Fibroblast of skin of scalp (primary cell): ENCODE measurements around the gene PCSK5.
A peak's percentile ranks its signal among the peaks of the same experiment; 100 is the strongest.

Experiments
- DNase-seq: peaks from one replicate; pipeline ENCODE4 v3.0.0-alpha.2; 2013

The PCSK5 gene

DNA sequence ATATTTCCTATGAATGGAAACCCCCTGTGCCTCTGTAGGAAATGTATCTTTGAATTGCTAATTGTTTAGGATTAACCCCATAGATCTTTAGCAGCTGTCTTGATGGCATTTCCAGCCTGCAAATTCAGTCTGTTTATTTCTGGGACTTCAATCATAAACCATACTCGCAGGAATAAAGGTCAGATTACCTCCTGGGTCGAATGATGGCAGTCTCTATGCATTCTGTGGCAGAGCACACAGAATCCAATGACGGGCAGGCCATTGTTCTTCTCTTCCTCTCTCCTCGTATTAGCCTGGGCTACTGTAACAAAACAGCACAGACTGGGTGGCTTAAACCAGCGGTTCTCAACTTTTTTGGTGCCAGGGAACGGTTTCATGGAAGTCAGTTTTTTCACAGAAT lies 199.9 kb downstream of the PCSK5 start:
- DNase-seq: no peak

DNA sequence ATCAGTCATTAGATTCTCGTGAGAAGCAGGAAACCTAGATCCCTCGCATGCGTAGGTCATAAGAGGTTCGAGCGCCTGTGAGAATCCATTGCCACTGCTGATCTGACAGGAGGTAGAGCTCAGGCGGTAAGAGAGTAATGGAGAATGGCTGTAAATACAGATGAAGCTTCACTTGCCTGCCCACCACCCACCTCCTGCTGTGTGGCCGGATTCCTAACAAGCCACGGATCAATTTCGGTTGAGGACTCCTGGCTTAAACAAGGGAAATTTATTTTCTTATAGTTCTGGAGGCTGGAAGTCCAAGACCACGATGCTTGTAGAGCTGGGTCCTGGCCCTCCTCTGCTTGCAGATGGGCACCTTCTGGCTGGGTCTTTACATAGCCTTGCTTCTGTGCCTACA lies 200.4 kb downstream of the PCSK5 start:
- DNase-seq: no peak

DNA sequence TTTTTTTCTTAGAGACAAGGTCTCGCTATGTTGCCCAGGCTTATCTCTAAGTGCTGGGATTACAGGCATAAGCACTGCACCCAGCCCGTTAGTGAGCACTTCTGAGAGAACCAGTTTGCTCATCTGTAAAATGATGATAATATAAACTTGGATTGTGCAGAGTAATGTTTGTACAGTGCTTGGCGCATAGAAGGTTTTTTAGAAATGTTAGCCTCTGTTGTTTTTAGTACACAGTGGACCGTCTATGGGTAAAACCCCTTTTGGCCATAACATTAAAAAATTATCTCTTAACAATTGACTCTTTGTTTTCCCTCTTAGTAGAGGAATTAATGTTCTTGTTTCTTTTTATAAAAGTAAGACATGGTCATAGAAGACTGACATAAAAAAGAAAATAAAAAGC lies 202.1 kb downstream of the PCSK5 start:
- no peak for DNase-seq

DNA sequence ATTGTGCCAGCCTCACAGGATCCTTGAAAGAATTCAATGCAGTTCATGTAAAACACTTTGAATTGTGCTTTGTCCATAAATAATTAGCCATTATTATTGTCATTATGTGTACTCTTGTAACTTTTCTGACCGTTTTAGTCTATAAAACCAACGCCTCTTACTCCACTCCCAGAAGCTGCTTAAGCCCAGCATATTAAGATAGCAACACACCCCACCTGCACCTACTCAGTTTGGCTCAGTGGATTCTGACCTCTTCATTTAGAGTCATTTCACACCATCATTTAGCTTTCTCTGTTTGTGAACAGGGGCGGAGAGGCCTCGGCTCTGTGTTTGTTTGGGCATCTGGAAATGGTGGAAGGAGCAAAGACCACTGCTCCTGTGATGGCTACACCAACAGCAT lies 205.1 kb downstream of the PCSK5 start:
- DNase-seq: no peak

DNA sequence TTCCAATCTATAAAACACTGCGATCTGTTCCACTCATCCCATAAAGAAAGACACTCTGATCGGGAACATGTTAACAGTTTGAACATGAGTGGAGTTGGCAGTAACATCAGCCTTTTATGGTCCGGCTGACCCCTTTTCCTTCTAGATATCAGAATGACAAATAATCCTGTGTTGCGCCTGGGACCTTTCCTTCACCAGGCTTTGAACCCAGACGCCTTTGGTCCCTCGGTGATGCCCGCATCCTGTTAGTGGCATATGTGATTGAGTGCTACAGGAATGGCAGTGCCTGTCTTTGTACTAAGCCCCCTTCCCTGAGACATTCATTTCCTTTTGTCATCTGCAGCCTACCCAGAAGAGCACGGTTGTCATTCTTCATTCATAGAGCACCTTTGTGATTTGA lies 209.0 kb downstream of the PCSK5 start:
- no peak for DNase-seq

DNA sequence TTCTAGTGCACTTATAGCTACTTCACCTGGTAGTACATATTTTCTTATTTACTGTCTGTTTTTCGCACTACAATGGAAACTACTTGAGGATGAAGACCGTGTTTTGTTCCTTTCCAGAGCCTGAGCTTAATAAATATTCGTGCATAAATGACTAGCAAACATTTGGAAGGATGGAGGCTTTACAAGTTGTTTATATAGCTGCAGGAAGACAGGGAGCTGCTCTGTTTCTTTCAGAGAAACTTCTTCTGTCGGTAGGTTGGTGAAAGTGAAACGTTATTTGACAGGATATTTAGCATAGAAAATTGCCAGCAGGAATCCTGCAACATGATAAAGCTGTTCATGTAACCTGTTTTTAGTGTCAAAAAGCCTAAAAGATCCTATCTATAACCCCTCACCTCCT lies 210.6 kb downstream of the PCSK5 start:
- DNase-seq: no peak

DNA sequence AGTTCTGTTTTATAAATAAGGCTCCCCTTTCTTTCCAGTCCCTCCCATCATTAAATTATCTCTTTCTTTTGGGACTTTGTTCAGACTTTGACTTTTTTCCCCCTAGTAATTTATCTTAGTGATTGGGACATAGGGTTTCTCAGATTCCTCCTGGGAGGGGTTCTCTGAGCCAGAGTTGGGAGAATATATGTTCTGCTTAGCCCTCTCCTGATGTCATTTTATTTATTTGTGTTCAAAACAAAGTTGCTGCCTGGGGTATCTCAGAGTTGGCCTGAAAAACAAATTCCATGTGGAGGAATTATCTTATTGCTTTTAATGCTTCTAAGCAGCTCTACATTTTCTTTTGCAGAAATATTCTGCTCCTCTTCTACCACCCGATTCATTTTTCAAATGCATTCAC lies 211.0 kb downstream of the PCSK5 start:
- no peak for DNase-seq

DNA sequence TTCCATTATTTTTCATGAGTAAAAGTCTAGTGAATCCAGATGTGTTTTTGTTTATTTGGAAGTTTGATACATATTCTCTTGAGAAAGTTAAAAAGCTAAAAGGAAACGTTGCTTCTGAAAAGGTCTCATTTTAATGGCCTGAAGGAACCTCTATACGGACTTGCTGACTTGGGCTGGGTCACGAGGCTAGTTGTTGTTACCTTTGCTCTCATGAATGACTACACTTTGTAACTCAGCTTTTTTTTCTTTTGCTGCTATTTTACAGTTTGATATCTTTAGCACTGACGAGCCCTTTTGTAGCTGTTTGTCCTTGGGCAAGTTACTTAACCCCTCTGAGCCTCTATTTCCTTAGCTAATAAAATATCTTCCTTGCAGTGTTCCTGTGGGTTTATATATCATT lies 211.5 kb downstream of the PCSK5 start:
- DNase-seq: no peak

DNA sequence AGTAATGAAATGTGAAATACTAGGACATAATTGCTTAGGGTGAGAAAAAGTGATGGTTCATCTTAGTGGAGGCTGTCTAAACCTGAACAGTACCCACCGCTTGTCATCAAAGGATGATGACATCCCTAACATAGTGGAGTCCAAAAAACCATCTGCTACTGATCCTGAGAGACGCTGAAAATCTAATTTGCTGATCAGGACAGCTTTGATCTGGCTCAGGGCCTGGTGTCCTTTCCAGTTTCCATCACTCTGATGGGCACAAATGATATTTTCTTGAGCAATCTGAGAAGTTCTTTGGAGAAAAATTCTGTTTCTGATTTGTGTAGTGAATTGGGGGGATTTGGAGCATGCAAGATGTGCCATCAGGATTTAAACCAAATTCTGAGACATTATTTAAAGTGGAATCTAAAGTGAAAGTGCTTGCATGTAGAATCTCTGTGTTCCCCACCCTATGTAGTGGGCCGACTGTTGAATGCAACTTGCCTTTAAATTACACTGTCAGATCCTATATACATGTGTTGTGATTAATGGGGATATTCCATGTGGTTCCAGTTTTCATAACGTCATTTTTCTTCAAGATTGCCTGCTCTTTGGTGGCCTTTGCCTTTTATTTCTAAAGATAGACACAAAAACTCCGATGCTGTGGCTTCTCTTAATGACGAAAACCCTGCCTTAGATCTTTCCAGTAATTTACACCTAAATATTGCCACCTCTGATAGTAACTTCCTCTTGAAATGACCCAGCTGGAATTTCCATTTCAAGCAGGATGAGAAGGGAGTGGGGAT lies 213.2 kb downstream of the PCSK5 start:
- no peak for DNase-seq

DNA sequence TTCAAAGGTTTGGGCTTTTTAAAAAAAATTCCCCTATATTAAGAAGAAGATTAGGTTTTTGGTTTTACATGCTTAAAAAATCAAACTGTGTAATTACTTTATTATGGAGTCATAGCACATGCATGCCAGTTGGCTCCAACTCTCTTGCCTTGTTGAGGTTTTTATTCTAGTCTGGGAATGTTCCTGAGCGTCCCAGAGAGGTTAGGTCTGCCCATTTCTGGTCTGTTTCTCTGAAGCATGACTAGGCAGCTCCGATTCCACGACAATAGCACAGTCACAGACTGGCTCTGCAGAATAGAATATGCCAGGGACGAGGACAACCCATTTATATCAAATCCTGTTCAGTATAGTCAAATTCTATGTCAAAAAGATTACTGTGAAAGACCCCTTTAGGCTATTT lies 217.0 kb downstream of the PCSK5 start:
- DNase-seq: peak; percentile 49

DNA sequence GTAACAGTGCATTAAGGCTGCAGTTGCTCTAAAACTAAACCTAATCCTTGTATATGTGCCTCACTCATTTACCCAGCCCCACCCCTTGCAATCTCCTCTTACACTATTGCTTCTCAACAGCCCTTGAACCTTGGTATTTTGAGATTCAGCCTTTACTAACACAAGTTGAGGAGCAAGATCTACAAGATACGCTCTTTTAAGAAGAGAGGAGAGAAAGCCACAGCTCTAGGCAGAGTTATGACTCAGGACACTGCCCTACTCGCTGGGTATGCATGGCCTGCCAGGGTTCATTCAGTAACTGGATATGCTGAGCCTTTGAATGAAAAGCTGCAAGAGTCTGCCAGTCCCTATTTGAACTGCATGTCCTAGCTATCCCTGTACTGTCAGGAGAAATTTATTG lies 219.5 kb downstream of the PCSK5 start:
- DNase-seq: no peak

DNA sequence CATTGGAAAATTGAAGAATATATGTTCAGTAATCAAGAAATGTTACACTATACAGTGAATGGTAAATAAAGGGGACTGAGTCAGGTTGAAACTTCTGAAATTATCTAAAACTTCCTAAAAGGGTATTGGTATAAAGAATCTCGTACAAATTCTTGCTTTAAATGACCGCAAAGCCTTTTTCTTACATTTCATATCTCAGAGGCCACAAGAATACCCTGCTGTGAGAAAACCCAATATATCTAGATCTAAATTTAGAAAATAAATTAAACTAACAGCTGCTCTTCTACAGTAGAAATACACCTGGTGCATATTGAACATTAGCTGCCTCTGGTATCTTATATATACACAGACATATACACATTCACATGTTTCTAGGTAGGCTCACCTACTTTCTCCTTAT lies 221.7 kb downstream of the PCSK5 start:
- no peak for DNase-seq

DNA sequence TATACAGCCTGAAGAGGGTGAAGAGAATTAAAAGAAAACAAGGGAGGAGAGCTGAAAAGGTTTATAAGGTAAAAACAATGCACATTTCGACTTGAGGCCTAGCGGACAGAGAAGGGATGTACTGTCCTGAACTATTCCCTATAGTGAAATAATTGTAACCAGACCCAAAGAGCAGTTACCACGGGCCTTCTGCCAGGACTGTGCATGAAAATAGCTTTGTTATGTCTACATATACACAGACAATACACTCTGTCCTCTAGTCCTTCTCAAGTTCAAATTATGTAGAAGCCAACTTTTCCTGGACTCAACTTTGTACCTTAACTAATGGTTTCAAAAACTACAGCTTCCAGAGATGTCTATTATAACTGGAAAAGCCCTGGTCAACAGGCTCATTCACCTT lies 223.7 kb downstream of the PCSK5 start:
- DNase-seq: peak; percentile 72

DNA sequence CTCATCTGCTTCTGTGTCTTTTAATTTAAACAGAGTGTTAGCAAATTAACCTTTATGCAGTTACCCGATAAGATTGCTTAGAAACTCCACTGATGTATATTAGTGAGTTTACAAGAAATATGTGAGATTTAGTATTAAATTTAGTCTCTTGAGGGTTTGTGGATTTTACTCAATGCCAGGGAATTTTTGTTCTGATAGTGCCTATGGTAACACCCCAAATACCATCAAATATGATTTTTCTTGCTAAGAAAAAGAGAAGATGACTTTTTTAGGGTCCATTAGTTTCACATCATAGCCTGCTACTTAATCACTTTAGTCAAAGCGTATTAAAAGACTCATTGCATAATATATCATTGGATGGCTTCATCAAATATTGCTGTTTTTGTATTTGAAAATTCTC lies 224.9 kb downstream of the PCSK5 start:
- peak; percentile 21 for DNase-seq

DNA sequence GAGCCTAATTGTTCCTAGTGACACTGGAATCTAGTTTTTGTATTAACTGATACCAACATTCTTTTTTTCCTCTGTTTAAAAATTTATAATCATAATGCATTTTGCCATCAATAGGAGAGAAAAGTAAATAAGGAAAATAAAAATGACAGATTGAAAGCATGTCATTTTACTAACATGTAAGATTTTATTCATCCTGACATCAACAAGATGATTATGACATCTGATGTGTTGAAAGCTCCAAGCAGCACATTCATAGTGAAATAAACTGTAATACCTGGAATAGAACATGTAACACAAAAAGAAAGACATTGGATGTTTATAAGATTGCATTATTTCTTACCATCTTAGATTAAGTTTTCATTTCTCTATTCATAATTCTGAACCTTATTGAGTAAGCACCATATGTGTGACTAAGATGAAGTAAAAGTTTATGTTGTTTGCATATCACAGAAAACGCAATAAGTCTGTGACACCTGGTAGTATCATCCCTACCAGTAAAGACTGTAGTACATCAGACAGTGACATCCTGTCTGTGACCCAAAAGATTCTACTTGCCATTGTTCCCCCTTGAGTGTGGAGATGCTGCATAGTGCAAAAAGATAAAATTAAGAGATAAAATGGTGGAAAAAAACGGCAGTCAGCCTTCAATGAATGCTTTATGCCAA lies 225.6 kb downstream of the PCSK5 start:
- no peak for DNase-seq

DNA sequence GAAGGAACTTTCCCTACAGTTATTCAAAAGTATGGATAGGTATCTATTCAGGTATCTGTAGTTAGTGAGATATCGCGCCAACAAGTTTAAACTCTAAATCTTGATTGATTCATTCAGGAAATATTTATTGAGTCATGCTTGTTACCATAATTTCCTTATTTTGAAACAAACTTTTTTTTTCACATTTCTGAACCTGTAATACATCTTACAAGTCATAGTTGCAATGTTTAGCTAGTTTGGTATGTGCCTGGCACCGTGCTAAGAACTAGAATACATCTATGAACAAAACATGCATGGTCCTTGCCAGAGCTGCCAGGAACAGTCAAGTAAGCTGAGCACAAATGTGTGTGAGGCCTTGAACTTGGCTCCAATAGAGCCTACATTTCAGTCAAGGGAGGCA lies 226.4 kb downstream of the PCSK5 start:
- DNase-seq: no peak

DNA sequence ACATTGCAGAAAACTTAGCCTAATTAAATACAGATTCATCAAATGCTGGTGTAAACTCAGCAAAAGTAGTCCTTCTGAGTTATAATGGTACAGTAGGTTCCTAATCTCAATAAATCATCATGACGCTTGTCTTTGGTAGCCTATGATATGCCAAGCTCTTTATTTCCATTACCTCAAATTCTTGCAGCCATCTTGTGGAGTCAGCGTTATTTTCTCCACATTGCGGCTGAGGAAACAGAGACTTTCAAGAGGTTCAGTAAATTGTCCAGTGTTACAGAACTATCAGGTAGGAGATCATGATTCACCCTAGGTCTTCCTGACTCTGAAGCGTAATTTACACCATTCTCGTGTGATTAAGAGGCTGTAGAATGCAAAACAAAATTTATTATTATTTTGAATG lies 237.2 kb downstream of the PCSK5 start:
- DNase-seq: no peak

DNA sequence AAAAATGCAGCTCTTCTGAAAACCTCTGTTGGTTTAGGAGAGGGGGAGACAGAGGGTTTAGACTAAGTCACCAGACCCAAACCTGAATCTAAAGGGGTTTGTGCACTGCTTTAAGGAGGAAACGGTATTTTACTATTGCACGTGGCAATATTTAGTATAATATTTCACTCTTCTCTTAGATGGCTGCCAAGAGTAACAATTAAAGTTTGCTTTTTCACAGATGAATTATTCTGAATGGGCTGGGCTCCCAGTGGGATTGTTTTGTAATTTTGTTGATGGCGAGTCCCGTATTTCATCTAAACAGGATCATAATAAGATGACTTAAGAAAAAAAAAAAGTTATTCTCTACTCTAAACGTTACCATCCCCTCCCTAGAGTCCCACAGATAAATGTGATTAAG lies 245.4 kb downstream of the PCSK5 start:
- no peak for DNase-seq

DNA sequence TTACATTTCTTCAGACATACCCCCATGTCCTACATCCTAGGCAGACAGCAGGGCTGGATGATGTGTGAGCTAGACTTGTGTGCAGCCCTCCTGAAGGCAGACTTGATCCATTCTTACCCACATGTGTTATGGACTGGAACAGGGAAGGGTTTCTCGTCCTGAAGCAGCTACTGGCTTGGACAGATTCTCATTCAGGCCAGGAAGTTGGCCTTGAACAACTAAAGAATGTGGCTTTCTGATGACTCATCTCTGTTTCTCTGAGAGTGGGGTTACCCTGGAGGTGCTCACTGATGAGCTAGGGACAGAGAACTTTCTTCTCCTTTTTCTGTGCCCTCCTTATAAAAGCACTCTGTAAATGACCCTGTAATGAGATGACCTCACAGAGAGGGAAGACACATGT lies 246.5 kb downstream of the PCSK5 start:
- peak; percentile 73 for DNase-seq

DNA sequence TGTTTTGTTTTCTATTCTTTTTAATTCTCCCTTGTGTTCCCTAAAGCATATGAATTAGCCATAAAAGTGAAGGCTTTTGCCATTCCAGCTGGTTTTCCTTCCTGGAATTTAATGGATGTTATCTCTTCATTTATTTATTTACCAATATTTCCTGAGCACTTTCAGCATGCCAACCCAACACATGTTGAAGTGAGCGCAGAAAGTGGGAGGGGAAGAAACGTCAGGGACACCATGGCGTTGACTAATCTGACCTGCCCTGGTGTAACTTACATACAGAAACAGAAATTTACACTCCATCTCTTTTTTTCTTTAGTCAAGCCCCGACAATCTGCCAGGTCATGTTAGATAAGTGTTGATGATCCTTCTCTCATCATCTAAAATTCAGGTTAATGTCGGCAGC lies 247.5 kb downstream of the PCSK5 start:
- DNase-seq: no peak

DNA sequence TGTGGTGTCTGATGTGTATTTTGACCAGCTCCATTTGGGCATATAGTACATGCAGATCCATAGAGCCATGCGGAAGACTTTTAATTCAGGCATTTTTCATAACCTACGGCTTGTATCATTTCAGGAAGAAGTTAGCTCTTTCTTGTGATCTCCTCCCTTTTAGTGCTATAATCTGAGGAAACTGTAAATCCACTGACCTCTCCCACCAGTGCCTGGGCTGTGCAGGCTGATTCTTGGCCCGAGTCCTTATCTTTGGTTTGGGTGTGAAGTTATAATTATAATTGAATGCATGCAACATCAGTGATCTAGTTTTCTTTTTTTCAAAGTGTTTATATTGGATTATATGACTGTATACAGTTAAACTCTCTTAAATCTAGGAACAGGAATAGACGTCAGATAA lies 247.9 kb downstream of the PCSK5 start:
- no peak for DNase-seq

DNA sequence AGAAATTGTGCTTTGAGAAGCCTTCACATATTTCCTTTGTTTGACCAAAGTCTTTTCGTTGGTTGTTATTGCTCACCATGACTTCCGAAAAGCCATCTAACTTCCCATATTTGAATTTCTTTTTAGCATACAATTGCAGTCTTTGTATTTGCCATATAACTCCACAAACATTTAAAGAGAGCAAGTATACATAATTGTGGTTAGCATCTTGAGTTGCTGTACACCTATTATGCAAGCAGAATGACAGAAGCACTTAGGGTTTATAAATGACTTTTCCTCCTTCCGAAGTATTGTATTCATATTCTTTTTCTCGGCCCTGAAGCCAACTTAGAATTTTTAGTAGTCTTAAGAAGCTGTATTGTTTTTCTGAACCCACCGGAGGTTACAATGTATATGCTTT lies 253.4 kb downstream of the PCSK5 start:
- DNase-seq: no peak

DNA sequence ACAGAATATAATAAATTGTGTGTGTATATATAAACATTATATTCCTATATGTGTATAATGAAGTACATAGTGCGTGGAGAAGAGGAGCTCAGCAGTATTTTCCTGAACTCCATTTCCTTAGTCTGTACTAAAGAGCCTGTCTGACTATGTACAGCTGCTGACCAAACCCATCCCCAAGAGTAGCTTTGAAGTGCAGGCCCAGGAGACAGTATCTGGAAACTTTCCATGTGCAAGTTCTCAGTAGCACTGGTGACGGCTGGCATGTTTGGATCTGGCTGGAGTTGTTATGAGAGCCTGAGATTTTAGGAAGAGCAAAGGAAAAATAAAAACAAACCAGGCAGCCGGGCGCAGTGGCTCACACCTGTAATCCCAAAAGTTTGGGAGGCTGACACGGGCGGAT lies 259.5 kb downstream of the PCSK5 start:
- no peak for DNase-seq

DNA sequence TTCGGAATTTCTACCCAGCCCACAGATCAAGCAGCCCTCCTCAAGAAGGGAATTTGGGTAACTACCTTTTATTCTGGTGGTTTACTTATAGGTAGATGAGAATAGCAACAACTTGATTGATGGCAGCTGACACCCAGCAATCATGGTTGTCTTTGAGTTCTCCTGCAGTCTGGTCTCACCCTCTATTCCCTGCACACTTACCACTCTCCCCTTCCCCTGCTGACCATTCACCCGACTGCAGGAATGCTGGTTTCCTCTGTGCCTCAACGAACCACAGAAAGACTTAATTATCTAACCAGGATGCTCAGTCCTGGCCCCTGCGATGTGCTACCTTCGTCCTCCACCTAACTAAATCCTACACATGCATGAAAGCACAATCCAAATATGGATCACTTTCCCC lies 260.8 kb downstream of the PCSK5 start:
- no peak for DNase-seq

DNA sequence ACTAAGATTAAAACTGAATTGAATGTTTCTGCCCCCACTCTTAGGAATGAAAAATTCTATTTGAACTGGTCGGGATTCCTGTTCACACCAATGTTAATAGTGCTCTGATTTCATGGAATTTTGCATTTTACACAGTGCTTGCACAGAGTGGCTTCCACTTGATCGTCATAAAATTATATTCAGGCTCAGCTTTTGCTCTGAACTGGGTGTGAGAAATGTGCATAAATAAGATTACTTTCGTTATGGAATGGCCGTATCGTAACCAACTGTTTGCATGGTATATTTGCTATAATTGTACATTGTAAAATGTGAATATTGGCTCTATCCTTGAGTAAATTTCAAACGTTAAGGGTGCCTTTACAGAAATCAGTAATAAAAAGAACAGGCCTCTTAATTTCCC lies 262.9 kb downstream of the PCSK5 start:
- DNase-seq: no peak
